Fibroblast of mammary gland (primary cell): Measurements from ENCODE around the gene RBM26.

Experiments used
- DNase-seq: peaks from one replicate; pipeline ENCODE4 v3.0.0-alpha.2; 2010; ENCODE audit warnings: low read depth
- H3K4me3 ChIP-seq: 2 replicates; pipeline ENCODE4 v1.5.1; 2011; ENCODE audit warnings: low read depth, mild to moderate bottlenecking, low read length, moderate library complexity; ENCODE audit not compliant: control insufficient read depth
- TF ChIP-seq, protein P1 (sequence below): conservative IDR thresholded peaks from 2 replicates; pipeline ENCODE4 v1.5.1; 2011; ENCODE audit warnings: low read depth, low read length, inconsistent platforms; ENCODE audit not compliant: control insufficient read depth, insufficient read depth

Gene RBM26, protein sequence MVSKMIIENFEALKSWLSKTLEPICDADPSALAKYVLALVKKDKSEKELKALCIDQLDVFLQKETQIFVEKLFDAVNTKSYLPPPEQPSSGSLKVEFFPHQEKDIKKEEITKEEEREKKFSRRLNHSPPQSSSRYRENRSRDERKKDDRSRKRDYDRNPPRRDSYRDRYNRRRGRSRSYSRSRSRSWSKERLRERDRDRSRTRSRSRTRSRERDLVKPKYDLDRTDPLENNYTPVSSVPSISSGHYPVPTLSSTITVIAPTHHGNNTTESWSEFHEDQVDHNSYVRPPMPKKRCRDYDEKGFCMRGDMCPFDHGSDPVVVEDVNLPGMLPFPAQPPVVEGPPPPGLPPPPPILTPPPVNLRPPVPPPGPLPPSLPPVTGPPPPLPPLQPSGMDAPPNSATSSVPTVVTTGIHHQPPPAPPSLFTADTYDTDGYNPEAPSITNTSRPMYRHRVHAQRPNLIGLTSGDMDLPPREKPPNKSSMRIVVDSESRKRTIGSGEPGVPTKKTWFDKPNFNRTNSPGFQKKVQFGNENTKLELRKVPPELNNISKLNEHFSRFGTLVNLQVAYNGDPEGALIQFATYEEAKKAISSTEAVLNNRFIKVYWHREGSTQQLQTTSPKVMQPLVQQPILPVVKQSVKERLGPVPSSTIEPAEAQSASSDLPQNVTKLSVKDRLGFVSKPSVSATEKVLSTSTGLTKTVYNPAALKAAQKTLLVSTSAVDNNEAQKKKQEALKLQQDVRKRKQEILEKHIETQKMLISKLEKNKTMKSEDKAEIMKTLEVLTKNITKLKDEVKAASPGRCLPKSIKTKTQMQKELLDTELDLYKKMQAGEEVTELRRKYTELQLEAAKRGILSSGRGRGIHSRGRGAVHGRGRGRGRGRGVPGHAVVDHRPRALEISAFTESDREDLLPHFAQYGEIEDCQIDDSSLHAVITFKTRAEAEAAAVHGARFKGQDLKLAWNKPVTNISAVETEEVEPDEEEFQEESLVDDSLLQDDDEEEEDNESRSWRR

DNA sequence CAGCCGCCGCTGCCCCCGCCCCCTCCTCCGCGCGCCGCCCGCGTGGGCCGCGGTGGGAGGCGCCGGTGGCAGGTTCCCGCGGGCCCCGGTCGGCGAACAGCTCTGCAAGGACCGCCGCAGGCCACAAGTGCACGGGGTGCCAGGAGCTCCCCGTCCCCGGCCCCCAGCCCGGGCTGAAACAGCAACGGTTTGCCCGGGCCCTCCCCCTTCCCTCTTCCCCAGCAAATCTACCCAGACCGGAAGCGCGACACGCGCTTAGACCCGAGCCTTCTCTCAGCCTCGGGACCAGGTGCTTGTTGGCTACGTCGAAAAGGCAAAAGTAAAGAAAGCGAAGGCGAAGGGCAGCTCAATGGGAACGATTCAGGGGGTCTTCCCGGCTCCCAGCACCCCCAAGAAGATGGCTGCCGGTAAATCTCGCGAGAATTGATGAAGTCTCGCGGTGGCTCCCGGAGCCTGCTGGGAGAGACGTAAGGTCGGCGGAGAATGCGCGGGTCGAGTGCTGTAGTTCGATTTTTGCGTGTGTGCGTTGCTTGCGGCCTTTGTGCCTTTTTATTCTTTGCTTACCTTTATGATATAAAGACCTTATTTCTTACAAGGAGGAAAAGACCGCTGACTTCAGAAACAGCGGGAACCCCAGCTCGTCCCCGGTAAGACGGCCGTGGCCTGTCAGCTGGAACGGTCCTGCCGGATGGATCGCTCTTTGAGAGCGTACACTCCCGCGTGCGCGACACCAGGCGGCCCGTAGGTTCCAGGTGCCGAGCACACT lies at the start of gene RBM26:
TSS of gene RBM26 (minus strand) at position 425 of the 766 bp plus-strand sequence. CDS start 481 bp downstream, outside the sequence.
- DNase-seq: peak; percentile 94
- H3K4me3 ChIP-seq: peak within 1 kb of the TSS; percentile 89
- TF ChIP-seq, protein P1, sequence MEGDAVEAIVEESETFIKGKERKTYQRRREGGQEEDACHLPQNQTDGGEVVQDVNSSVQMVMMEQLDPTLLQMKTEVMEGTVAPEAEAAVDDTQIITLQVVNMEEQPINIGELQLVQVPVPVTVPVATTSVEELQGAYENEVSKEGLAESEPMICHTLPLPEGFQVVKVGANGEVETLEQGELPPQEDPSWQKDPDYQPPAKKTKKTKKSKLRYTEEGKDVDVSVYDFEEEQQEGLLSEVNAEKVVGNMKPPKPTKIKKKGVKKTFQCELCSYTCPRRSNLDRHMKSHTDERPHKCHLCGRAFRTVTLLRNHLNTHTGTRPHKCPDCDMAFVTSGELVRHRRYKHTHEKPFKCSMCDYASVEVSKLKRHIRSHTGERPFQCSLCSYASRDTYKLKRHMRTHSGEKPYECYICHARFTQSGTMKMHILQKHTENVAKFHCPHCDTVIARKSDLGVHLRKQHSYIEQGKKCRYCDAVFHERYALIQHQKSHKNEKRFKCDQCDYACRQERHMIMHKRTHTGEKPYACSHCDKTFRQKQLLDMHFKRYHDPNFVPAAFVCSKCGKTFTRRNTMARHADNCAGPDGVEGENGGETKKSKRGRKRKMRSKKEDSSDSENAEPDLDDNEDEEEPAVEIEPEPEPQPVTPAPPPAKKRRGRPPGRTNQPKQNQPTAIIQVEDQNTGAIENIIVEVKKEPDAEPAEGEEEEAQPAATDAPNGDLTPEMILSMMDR: peak; percentile 7

DNA sequence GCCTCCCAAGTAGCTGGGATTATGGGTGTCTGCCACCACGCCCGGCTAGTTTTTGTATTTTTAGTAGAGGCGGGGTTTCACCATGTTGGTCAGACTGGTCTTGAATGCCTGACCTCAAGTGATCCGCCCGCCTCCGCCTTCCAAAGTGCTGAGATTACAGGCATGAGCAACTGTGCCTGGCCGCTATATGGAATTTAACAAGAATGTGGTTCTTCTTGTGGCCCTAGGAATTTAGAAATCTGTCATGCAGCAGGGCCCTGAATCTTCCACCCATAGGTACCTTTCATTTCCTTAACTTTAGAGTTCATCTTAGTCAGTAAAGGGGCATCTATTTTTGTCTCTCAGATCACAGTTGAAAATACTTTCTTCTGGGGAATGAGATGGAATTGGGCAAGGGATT lies 49.3 kb upstream of the RBM26 start:
- DNase-seq: peak; percentile 30
- TF ChIP-seq, protein P1: no peak

DNA sequence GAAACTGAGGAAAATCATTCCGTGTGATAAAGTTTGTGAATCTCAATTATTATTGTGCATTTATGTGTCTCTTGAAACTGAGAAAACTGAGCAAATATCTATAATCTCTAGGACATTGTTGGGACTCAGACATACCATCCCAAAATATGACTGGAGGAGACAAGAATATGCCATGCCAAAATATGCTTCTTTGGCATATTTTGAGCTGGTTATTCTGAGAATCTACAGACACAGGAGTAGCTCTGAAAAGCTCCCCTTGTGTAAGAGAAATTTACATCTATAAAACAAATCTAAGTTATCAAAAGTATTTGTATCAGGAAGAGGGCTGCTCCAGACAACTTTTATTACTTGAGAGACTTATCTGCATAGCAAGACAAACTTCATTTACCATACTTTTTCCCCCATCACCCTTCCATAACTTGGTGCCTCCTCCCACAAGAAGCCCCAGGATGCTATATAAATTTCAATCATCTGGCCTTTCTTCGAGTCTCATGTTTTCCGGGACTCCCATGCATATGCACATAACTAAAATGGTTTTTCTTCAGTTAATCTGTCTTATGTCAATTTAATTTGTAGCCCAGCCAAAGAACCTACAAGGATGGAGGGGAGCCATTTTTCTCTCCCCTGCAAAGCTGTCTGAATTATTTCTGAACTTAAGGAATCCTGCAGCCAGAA lies 46.3 kb upstream of the RBM26 start:
- DNase-seq: no peak
- no peak overlapping the region for H3K4me3 ChIP-seq
- TF ChIP-seq, protein P1: no peak

More for the DNA sequence above, 49.3 kb upstream of the RBM26 start:
- no peak overlapping the region for H3K4me3 ChIP-seq

DNA sequence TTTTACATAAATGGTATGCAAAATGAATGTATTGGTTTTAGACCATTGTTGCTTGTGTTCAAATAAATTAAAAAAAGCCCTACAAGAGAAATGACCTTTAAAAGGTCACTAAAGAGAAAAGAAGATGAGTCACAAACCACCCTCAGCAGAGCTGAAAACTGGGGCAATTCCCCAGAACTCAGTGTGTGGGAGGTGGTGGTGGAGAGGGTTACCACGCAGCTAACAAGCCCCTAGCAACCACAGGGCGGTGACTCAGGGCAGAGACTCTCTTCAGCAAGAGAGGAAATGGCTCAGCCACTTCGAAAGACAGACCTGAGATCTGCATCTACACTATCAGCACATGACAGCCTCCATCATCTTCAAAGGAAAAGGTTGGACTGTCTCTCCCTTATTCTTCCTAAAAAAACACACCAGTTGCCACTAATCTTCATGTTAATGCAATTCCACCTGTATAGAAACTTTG lies 45.5 kb upstream of the RBM26 start:
- DNase-seq: peak; percentile 96
- TF ChIP-seq, protein P1: no peak
- no peak overlapping the region for H3K4me3 ChIP-seq

DNA sequence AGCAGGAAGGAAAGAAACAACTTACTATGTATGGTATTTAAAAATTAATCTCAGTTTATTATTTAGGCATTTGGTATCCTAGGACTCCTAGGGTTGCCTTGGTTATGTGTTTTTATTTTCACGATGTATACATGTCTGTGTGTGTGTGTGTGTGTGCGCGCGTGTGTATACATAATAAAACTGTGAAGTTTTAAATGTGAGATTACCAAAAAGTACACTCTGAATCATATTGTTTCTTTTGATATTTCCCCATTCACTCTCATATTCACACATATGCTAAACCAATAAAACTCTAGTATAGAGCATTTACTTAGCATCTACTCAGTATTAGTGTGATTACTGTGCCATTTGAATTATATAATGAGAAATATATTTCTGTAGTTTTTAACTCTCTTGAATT lies 44.1 kb upstream of the RBM26 start:
- no peak overlapping the region for H3K4me3 ChIP-seq
- TF ChIP-seq, protein P1: no peak

More for the DNA sequence above, 44.1 kb upstream of the RBM26 start:
- DNase-seq: no peak
